Mesenchymal stem cell (in vitro differentiated cells and primary cell): Measurements from ENCODE around the gene S1PR4.

Source experiments
- DNase-seq: peaks from one replicate; pipeline ENCODE4 v3.0.0-alpha.2; 2013
- H2AFZ ChIP-seq: one replicate; pipeline ENCODE4 v1.6.1; 2013; ENCODE audit warnings: low read depth, mild to moderate bottlenecking, control low read depth, inconsistent platforms, low read length, moderate library complexity
- H2AK5ac ChIP-seq: 2 replicates; pipeline ENCODE4 v1.6.1; 2013; ENCODE audit warnings: low read length, moderate library complexity, mild to moderate bottlenecking, inconsistent platforms; ENCODE audit not compliant: severe bottlenecking
- H2BK120ac ChIP-seq: one replicate; pipeline ENCODE4 v1.6.1; 2013; ENCODE audit warnings: low read depth, mild to moderate bottlenecking, inconsistent platforms, low read length, moderate library complexity
- H2BK12ac ChIP-seq, 2 experiments: one replicate each; pipeline ENCODE4 v1.6.1; 2013; ENCODE audit warnings: inconsistent platforms in 2 of 2, low read length in 2 of 2, mild to moderate bottlenecking in 2 of 2, moderate library complexity in 2 of 2, control low read depth in 1 of 2
- H2BK15ac ChIP-seq: one replicate; pipeline ENCODE4 v1.6.1; 2013; ENCODE audit warnings: mild to moderate bottlenecking, low read depth, inconsistent platforms; ENCODE audit not compliant: poor library complexity, severe bottlenecking
- H2BK5ac ChIP-seq: 2 replicates; pipeline ENCODE4 v1.6.1; 2013; ENCODE audit warnings: low read depth, mild to moderate bottlenecking, low read length, control low read depth, inconsistent platforms; ENCODE audit not compliant: poor library complexity, severe bottlenecking
- H3K14ac ChIP-seq, 2 experiments: one replicate each; pipeline ENCODE4 v1.6.1; 2013; ENCODE audit warnings: inconsistent platforms in 2 of 2, low read length in 2 of 2, control low read depth in 1 of 2, mild to moderate bottlenecking in 1 of 2, moderate library complexity in 1 of 2
- H3K18ac ChIP-seq, 2 experiments: one replicate each; pipeline ENCODE4 v1.6.1; 2013; ENCODE audit warnings: inconsistent platforms in 2 of 2, low read length in 2 of 2, control low read depth in 1 of 2, low read depth in 1 of 2, mild to moderate bottlenecking in 1 of 2
- H3K23ac ChIP-seq, 2 experiments: one replicate each; pipeline ENCODE4 v1.6.1; 2013; ENCODE audit warnings: inconsistent platforms in 2 of 2, low read length in 2 of 2, mild to moderate bottlenecking in 2 of 2, moderate library complexity in 2 of 2, control low read depth in 1 of 2
- H3K27ac ChIP-seq: 2 replicates; pipeline ENCODE4 v1.5.1; 2013; ENCODE audit warnings: mild to moderate bottlenecking, moderate library complexity, low read length, control low read depth, inconsistent platforms; ENCODE audit not compliant: poor library complexity, severe bottlenecking
- H3K27me3 ChIP-seq, 2 experiments: 2 replicates each; pipeline versions ENCODE4 v1.6.1 to v1.7.0; 2013; ENCODE audit warnings: low read length in 2 of 2, mild to moderate bottlenecking in 2 of 2, moderate library complexity in 2 of 2, control low read depth in 1 of 2, inconsistent platforms in 1 of 2; ENCODE audit not compliant: control insufficient read depth in 1 of 2, insufficient read depth in 1 of 2
- H3K36me3 ChIP-seq, 2 experiments: 2 replicates each; pipeline versions ENCODE4 v1.6.1 to v1.7.0; 2013; ENCODE audit warnings: low read length in 2 of 2, control low read depth in 1 of 2, inconsistent platforms in 1 of 2, low read depth in 1 of 2, mild to moderate bottlenecking in 1 of 2; ENCODE audit not compliant: insufficient read depth in 2 of 2, control insufficient read depth in 1 of 2
- H3K4ac ChIP-seq, 2 experiments: one replicate each; pipeline ENCODE4 v1.6.1; 2013; ENCODE audit warnings: inconsistent platforms in 2 of 2, low read length in 2 of 2, mild to moderate bottlenecking in 2 of 2, moderate library complexity in 2 of 2, control low read depth in 1 of 2, low read depth in 1 of 2
- H3K4me1 ChIP-seq: 2 replicates; pipeline ENCODE4 v1.6.1; 2013; ENCODE audit warnings: low read depth, low read length, control low read depth; ENCODE audit not compliant: control insufficient read depth, insufficient read depth
- H3K4me2 ChIP-seq: 2 replicates; pipeline ENCODE4 v1.6.1; 2013; ENCODE audit warnings: low read length, mild to moderate bottlenecking, inconsistent platforms; ENCODE audit not compliant: poor library complexity, severe bottlenecking
- H3K4me3 ChIP-seq, 2 experiments: 2 replicates each; pipeline versions ENCODE4 v1.5.1 to v1.7.0; 2013; ENCODE audit warnings: low read length in 2 of 2, mild to moderate bottlenecking in 2 of 2, control low read depth in 1 of 2, low read depth in 1 of 2; ENCODE audit not compliant: insufficient read depth in 1 of 2
- H3K79me1 ChIP-seq: replicated peaks from 2 replicates; pipeline ENCODE4 v1.6.1; 2013; ENCODE audit warnings: mild to moderate bottlenecking, control low read depth, low read length, inconsistent platforms; ENCODE audit not compliant: poor library complexity, severe bottlenecking
- H3K9ac ChIP-seq: 2 replicates; pipeline ENCODE4 v1.7.0; 2013; ENCODE audit warnings: mild to moderate bottlenecking, low read length, moderate library complexity
- H3K9me3 ChIP-seq: 2 replicates; pipeline ENCODE4 v1.7.0; 2013; ENCODE audit warnings: mild to moderate bottlenecking, low read length; ENCODE audit not compliant: control insufficient read depth
- H4K8ac ChIP-seq: one replicate; pipeline ENCODE4 v1.6.1; 2013; ENCODE audit warnings: inconsistent platforms, mild to moderate bottlenecking, low read length, moderate library complexity
- H4K91ac ChIP-seq: one replicate; pipeline ENCODE4 v1.6.1; 2013; ENCODE audit warnings: mild to moderate bottlenecking, low read length, inconsistent platforms
- WGBS: methylation state at CpG from one replicate; pipeline ENCODE4 v1.1.7; 2013; ENCODE audit warnings: mixed read lengths; 5-methylcytosine and 5-hydroxymethylcytosine counted together

Gene S1PR4

DNA sequence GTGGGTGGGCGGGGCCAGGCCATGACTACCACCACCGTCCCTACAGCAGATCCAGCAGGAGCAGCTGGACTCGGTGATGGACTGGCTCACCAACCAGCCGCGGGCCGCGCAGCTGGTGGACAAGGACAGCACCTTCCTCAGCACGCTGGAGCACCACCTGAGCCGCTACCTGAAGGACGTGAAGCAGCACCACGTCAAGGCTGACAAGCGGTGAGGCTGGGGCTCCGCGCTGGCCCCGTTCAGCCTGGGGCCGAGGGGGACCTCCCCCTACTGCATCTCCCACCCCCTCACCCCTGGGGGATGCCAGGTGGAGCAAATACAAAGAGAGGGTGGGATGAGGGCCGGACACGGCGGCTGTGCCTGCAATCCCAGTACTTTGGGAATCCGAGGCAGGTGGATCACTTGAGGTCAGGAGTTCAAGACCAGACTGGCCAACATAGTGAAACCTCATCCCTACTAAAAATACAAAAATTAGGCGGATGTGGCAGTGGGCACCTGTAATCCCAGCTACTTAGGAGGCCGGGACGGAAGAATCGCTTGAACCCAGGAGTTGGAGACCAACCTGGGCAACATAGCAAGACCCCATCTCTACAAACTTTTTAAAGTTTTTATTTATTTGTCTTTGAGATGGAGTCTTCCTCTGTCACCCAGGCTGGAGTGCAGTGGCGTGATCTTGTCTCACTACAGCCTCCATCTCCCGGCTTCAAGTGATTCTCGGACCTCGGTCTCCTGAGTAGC, 27.8 kb downstream of the S1PR4 start:
- no peak overlapping the region for H3K27ac ChIP-seq
- no peak overlapping the region for H2BK15ac ChIP-seq
- H3K14ac ChIP-seq, result no peak overlapping the region
- H2AK5ac ChIP-seq, result no peak overlapping the region
- no peak overlapping the region for H2BK12ac ChIP-seq
- H4K8ac ChIP-seq, result no peak overlapping the region
- no peaks in the 10 kb centered on the region for H3K27me3 ChIP-seq
- no peak overlapping the region for H2BK5ac ChIP-seq
- H3K18ac ChIP-seq, result no peak overlapping the region
- H3K9ac ChIP-seq, result no peak overlapping the region
- H3K23ac ChIP-seq, result no peak overlapping the region
- H3K9me3 ChIP-seq, result no peaks in the 10 kb centered on the region
- H3K4ac ChIP-seq, result no peak overlapping the region
- WGBS, result 98% methylated on average over 28 of the region's 28 CpGs
- H3K79me1 ChIP-seq, result peaks cover 10% of the 10 kb centered on the region
- DNase-seq, result no peak
- H3K4me1 ChIP-seq, result peaks cover 4% of the 10 kb centered on the region
- H2AFZ ChIP-seq, result no peak overlapping the region
- no peak overlapping the region for H3K4me2 ChIP-seq
- no peak overlapping the region for H2BK120ac ChIP-seq
- H4K91ac ChIP-seq, result no peak overlapping the region
- H3K4me3 ChIP-seq, result no peak overlapping the region
- H3K36me3 ChIP-seq, result peaks cover 47 to 79% of the 10 kb centered on the region in 2 experiments

- H3K79me1 ChIP-seq, result peaks cover 8% of the 10 kb centered on the region
- peak overlapping the region in 1 of 2 experiments; percentile 14 for H3K4me3 ChIP-seq
- peak overlapping the region in 1 of 2 experiments; percentile 27 for H3K14ac ChIP-seq
- H3K4me1 ChIP-seq, result peaks cover 4% of the 10 kb centered on the region
- H2BK120ac ChIP-seq, result no peak overlapping the region
- H2BK15ac ChIP-seq, result no peak overlapping the region
- peaks cover 40 to 71% of the 10 kb centered on the region in 2 experiments for H3K36me3 ChIP-seq
- H3K4me2 ChIP-seq, result no peak overlapping the region
- peak overlapping the region; percentile 52 for H4K91ac ChIP-seq
- no peak overlapping the region for H3K23ac ChIP-seq
- H3K27me3 ChIP-seq, result no peaks in the 10 kb centered on the region
- no peak overlapping the region for H3K9ac ChIP-seq
- no peak overlapping the region for H4K8ac ChIP-seq
- H2BK12ac ChIP-seq, result no peak overlapping the region
- 94% methylated on average over 43 of the region's 43 CpGs for WGBS
- DNase-seq, result no peak
- no peak overlapping the region for H3K27ac ChIP-seq
- no peak overlapping the region for H2AFZ ChIP-seq
- H3K4ac ChIP-seq, result no peak overlapping the region
- H2AK5ac ChIP-seq, result no peak overlapping the region
- no peaks in the 10 kb centered on the region for H3K9me3 ChIP-seq
- no peak overlapping the region for H3K18ac ChIP-seq
- no peak overlapping the region for H2BK5ac ChIP-seq
These were observed 29.1 kb downstream of the S1PR4 start for GRCh38 chr19:3207461-3208242.

GRCh38 chr19:3208317-3209207, 30.0 kb downstream of the S1PR4 start:
- Histone ChIP-seq H3K27ac (no peak overlapping the region), H3K4ac (no peak overlapping the region), H3K79me1 (peaks cover 4% of the 10 kb centered on the region), H3K23ac (no peak overlapping the region), H3K9ac (no peak overlapping the region), H3K18ac (no peak overlapping the region), H3K4me2 (no peak overlapping the region), H4K91ac (no peak overlapping the region), H2BK5ac (no peak overlapping the region), H4K8ac (no peak overlapping the region), H2BK12ac (no peak overlapping the region), H2BK120ac (no peak overlapping the region), H3K36me3 (peaks cover 38 to 67% of the 10 kb centered on the region in 2 experiments), H3K4me1 (peaks cover 4% of the 10 kb centered on the region), H2AK5ac (no peak overlapping the region), H2AFZ (no peak overlapping the region), H3K9me3 (no peaks in the 10 kb centered on the region), H2BK15ac (no peak overlapping the region), H3K4me3 (no peak overlapping the region), H3K27me3 (no peaks in the 10 kb centered on the region), H3K14ac (no peak overlapping the region)
- WGBS, result 94% methylated on average over 33 of the region's 33 CpGs
- DNase-seq, result no peak
